CD14-positive monocyte (primary cell): ENCODE results near the gene YAE1. TPM values are rescaled to one million over a fixed set of nuclear protein-coding genes. Genes with fewer than 3 reads are reported as not detected.

ENCODE experiments used
- DNase-seq, 3 donors: peaks; one replicate each; pipeline ENCODE4 v3.0.0-alpha.2; 2011 to 2022
- H2AFZ ChIP-seq: 2 replicates; pipeline ENCODE4 v1.6.0; 2012; ENCODE audit warnings: mild to moderate bottlenecking, low read depth, low read length, inconsistent platforms; ENCODE audit not compliant: insufficient read depth, poor library complexity, severe bottlenecking
- H3K27ac ChIP-seq, 2 donors: 1 replicate in 1 of 2; 2 replicates in 1 of 2; pipeline ENCODE4 v1.5.1; 2012 to 2013; ENCODE audit warnings: low read length in 2 of 2, control low read depth in 1 of 2, inconsistent platforms in 1 of 2, low read depth in 1 of 2, mild to moderate bottlenecking in 1 of 2
- H3K27me3 ChIP-seq, 2 donors: one replicate each; pipeline versions ENCODE4 v1.6.0 to v1.6.1; 2011 to 2013; ENCODE audit warnings: low read length in 2 of 2; ENCODE audit not compliant: control insufficient read depth in 2 of 2, insufficient read depth in 2 of 2
- H3K36me3 ChIP-seq, 2 donors: replicated peaks in 1 of 2; 1 replicate in 1 of 2; 2 replicates in 1 of 2; pipeline versions ENCODE4 v1.5.1 to v1.6.1; 2012 to 2013; ENCODE audit warnings: low read length in 2 of 2, control low read depth in 1 of 2, inconsistent platforms in 1 of 2, mild to moderate bottlenecking in 1 of 2; ENCODE audit not compliant: insufficient read depth in 2 of 2, control insufficient read depth in 1 of 2
- H3K4me1 ChIP-seq, 2 donors: 1 replicate in 1 of 2; 2 replicates in 1 of 2; pipeline versions ENCODE4 v1.5.1 to v1.6.1; 2012 to 2013; ENCODE audit warnings: low read length in 2 of 2, control low read depth in 1 of 2, inconsistent platforms in 1 of 2, mild to moderate bottlenecking in 1 of 2, moderate library complexity in 1 of 2; ENCODE audit not compliant: insufficient read depth in 2 of 2, control insufficient read depth in 1 of 2
- H3K4me2 ChIP-seq: replicated peaks from 2 replicates; pipeline ENCODE3; 2012; ENCODE audit warnings: low read length, moderate library complexity, mild to moderate bottlenecking; ENCODE audit not compliant: poor library complexity, severe bottlenecking; ENCODE audit errors: extremely low read depth
- H3K4me3 ChIP-seq, 3 experiments: fragments of 200-600 bp in 1 of 3; sonication (generic) in 1 of 3; replicated peaks in 1 of 3; 1 replicate in 2 of 3; 2 replicates in 1 of 3; pipeline ENCODE4 v1.5.1; 2011 to 2013; ENCODE audit warnings: low read length in 3 of 3, mild to moderate bottlenecking in 3 of 3, control low read depth in 2 of 3, low read depth in 2 of 3, inconsistent platforms in 1 of 3, moderate library complexity in 1 of 3
- H3K79me2 ChIP-seq: 2 replicates; pipeline ENCODE4 v1.6.0; 2012; ENCODE audit warnings: mild to moderate bottlenecking, control low read depth, inconsistent platforms, low read length, moderate library complexity; ENCODE audit not compliant: insufficient read depth
- H3K9ac ChIP-seq: 2 replicates; pipeline ENCODE4 v1.6.0; 2017; ENCODE audit warnings: low read length, mild to moderate bottlenecking; ENCODE audit not compliant: insufficient read depth, poor library complexity, severe bottlenecking
- H3K9me3 ChIP-seq, 2 donors: replicated peaks in 1 of 2; 1 replicate in 1 of 2; 2 replicates in 1 of 2; pipeline versions ENCODE4 v1.5.1 to v1.6.1; 2012 to 2013; ENCODE audit warnings: low read length in 2 of 2, control low read depth in 1 of 2; ENCODE audit not compliant: control insufficient read depth in 1 of 2, insufficient read depth in 1 of 2
- H4K20me1 ChIP-seq: 2 replicates; pipeline ENCODE4 v1.6.0; 2012; ENCODE audit warnings: mild to moderate bottlenecking, low read length, control low read depth, moderate library complexity; ENCODE audit not compliant: insufficient read depth
- H3K27ac Mint-ChIP-seq, 7 donors: one replicate each; pipeline ENCODE4 v1.8.0; 2020; ENCODE audit warnings: mild to moderate bottlenecking in 7 of 7, mixed read lengths in 7 of 7, moderate library complexity in 6 of 7, inconsistent platforms in 2 of 7
- H3K27me3 Mint-ChIP-seq, 3 donors: one replicate each; pipeline ENCODE4 v1.8.0; 2021 to 2022; ENCODE audit warnings: low read depth in 3 of 3, mild to moderate bottlenecking in 3 of 3, mixed read lengths in 3 of 3, moderate library complexity in 3 of 3, inconsistent platforms in 1 of 3
- H3K36me3 Mint-ChIP-seq, 2 donors: one replicate each; pipeline ENCODE4 v1.8.0; 2020; ENCODE audit warnings: mixed read lengths in 2 of 2, inconsistent platforms in 1 of 2, mild to moderate bottlenecking in 1 of 2
- H3K4me1 Mint-ChIP-seq: one replicate; pipeline ENCODE4 v1.8.0; 2020; ENCODE audit warnings: mild to moderate bottlenecking, mixed read lengths
- H3K4me3 Mint-ChIP-seq, 2 donors: one replicate each; pipeline ENCODE4 v1.8.0; 2020; ENCODE audit warnings: mild to moderate bottlenecking in 2 of 2, mixed read lengths in 2 of 2, moderate library complexity in 1 of 2
- H3K9me3 Mint-ChIP-seq, 7 donors: one replicate each; pipeline ENCODE4 v1.8.0; 2020 to 2022; ENCODE audit warnings: mixed read lengths in 7 of 7, mild to moderate bottlenecking in 6 of 7, moderate library complexity in 6 of 7, inconsistent platforms in 2 of 7
- WGBS: methylation state at CpG from one replicate; pipeline ENCODE4 v1.1.5; 2013; ENCODE audit warnings: missing lambda C conversion rate; ENCODE audit not compliant: insufficient coverage; 5-methylcytosine and 5-hydroxymethylcytosine counted together
- intact Hi-C, 2 donors: fragments of 100-400 bp; cut with micrococcal nuclease; formaldehyde crosslinking; loops; one replicate each; pipeline versions ENCODE4 v1.15.0 to v1.15.1; 2023
- polyA plus RNA-seq, 3 donors: library from polyadenylated mRNA; depleted of rRNA in 1 of 3; unstranded in 2 of 3; stranded (reverse) in 1 of 3; fragments of 300-500 nt in 2 of 3; fragments of >200 nt in 1 of 3; fragmentation: Illumina TruSeq in 2 of 3; gene quantifications; 1 replicate in 2 of 3; 2 replicates in 1 of 3; pipeline ENCODE4 v1.2.3, GENCODE V29; 2012 to 2021
- TF ChIP-seq, protein P1 (sequence below): fragments of 200-600 bp; IDR thresholded peaks from one replicate; pipeline ENCODE4 v1.8.0; 2022; ENCODE audit warnings: antibody characterized with exemption, mild to moderate bottlenecking

The YAE1 gene
- polyA plus RNA-seq, 3 donors: 1.1 to 3.2 (median 2.7) TPM

GRCh38 chr7:39605087-39605486 is 38.9 kb downstream of the YAE1 start:
- Mint-ChIP-seq H3K27ac (no peak overlapping the region), H3K4me3 (no peak overlapping the region), H3K9me3 (peaks cover 0 to 3% (median 0%) of the 10 kb centered on the region in 7 donors), H3K27me3 (peaks cover 4 to 16% (median 14%) of the 10 kb centered on the region in 3 donors), H3K4me1 (peaks cover 11% of the 10 kb centered on the region), H3K36me3 (peaks cover 2 to 3% of the 10 kb centered on the region in 2 donors)
- no CpG with 5 or more reads among the region's 1 CpG for WGBS
- DNase-seq: no peak
- Histone ChIP-seq H2AFZ (no peak overlapping the region), H3K27me3 (peaks cover 0 to 11% of the 10 kb centered on the region in 2 donors), H3K9ac (no peak overlapping the region), H3K27ac (no peak overlapping the region), H3K4me2 (no peak overlapping the region), H3K79me2 (no peaks in the 10 kb centered on the region), H3K4me1 (peaks cover 8 to 13% of the 10 kb centered on the region in 2 donors), H3K36me3 (no peaks in the 10 kb centered on the region), H3K9me3 (no peaks in the 10 kb centered on the region), H3K4me3 (no peak overlapping the region), H4K20me1 (no peaks in the 10 kb centered on the region)
- TF ChIP-seq, protein P1, sequence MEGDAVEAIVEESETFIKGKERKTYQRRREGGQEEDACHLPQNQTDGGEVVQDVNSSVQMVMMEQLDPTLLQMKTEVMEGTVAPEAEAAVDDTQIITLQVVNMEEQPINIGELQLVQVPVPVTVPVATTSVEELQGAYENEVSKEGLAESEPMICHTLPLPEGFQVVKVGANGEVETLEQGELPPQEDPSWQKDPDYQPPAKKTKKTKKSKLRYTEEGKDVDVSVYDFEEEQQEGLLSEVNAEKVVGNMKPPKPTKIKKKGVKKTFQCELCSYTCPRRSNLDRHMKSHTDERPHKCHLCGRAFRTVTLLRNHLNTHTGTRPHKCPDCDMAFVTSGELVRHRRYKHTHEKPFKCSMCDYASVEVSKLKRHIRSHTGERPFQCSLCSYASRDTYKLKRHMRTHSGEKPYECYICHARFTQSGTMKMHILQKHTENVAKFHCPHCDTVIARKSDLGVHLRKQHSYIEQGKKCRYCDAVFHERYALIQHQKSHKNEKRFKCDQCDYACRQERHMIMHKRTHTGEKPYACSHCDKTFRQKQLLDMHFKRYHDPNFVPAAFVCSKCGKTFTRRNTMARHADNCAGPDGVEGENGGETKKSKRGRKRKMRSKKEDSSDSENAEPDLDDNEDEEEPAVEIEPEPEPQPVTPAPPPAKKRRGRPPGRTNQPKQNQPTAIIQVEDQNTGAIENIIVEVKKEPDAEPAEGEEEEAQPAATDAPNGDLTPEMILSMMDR: no peak
- intact Hi-C loops: no loop called here

- Histone ChIP-seq H2AFZ (no peak overlapping the region), H3K9me3 (no peaks in the 10 kb centered on the region), H3K4me1 (peaks cover 9 to 17% of the 10 kb centered on the region in 2 donors), H3K4me3 (no peak overlapping the region), H3K9ac (no peak overlapping the region), H3K27ac (no peak overlapping the region), H3K27me3 (peaks cover 4 to 17% of the 10 kb centered on the region in 2 donors), H3K79me2 (no peaks in the 10 kb centered on the region), H3K4me2 (no peak overlapping the region), H3K36me3 (no peaks in the 10 kb centered on the region), H4K20me1 (no peaks in the 10 kb centered on the region)
- Mint-ChIP-seq H3K36me3 (peaks cover 2 to 3% of the 10 kb centered on the region in 2 donors), H3K4me3 (no peak overlapping the region), H3K4me1 (peaks cover 12% of the 10 kb centered on the region), H3K27ac (no peak overlapping the region), H3K27me3 (peaks cover 10 to 25% (median 15%) of the 10 kb centered on the region in 3 donors), H3K9me3 (peaks cover 0 to 3% (median 0%) of the 10 kb centered on the region in 7 donors)
- TF ChIP-seq, protein P1: no peak
- intact Hi-C loops: no loop called here
- DNase-seq: no peak
- WGBS: no CpG with 5 or more reads among the region's 2 CpGs
These were observed 40.1 kb downstream of the YAE1 start for GRCh38 chr7:39606352-39606751.
